ENCODE measurements around the gene NFE2. TPM values are rescaled to one million over a fixed set of nuclear protein-coding genes. Genes with fewer than 3 reads are reported as not detected.

The NFE2 gene
- total and polyA plus RNA-seq, 4 donors, result 0.44 to 155 (median 1.2) TPM

DNA sequence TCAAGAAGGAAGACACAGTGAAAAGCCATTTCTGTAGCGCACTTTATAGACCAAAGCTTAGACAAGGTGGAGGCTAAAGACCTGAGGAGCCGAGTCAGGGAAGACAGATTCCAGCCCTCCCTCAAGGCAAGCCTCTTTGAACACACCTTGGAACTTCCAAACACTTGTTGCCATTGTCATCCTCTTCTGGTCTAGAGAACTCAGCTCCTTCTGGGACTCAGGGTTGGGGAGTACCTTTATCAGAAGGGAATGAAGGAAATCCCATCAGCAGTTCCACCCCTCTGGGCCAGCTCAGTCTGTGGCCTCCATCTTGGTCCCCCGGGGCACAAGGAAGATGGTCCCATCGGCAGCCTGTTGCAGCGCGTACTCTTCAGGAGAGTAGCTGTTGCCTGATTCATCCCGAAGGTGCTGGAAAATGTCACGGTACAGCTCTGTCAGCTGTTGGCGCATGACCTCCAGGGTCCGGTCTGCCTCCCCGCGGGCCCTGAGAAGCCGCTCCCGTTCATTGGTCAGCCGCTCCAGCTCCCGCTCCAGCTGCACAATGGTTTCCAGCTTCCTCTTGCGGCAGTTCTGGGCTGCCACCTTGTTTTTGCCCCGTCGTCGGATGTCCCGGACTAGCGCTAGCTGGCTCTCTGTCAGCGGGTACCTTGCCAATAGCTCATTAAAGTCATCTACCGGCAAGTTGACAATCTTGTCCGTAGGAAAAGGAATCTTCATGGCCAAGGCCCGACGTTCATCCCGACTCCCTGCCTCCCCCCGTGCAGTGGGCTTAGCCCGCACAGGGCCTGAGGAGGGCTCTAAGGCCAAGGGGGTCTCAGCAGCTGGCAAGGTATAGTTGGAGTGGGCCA, 8.5 kb downstream of the NFE2 start:
- no peak for TF ChIP-seq FOXA2 (IDR thresholded peaks at IDR 0.05)
- TF ChIP-seq, protein P1, sequence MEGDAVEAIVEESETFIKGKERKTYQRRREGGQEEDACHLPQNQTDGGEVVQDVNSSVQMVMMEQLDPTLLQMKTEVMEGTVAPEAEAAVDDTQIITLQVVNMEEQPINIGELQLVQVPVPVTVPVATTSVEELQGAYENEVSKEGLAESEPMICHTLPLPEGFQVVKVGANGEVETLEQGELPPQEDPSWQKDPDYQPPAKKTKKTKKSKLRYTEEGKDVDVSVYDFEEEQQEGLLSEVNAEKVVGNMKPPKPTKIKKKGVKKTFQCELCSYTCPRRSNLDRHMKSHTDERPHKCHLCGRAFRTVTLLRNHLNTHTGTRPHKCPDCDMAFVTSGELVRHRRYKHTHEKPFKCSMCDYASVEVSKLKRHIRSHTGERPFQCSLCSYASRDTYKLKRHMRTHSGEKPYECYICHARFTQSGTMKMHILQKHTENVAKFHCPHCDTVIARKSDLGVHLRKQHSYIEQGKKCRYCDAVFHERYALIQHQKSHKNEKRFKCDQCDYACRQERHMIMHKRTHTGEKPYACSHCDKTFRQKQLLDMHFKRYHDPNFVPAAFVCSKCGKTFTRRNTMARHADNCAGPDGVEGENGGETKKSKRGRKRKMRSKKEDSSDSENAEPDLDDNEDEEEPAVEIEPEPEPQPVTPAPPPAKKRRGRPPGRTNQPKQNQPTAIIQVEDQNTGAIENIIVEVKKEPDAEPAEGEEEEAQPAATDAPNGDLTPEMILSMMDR (IDR thresholded peaks at IDR 0.05; ENCODE audit: low read depth, low read length, missing input control), result no peak
- H3K27ac ChIP-seq (ENCODE audit: low read depth in 1 of 2, low read length in 2 of 2), result no peak overlapping the region
- H3K4me1 ChIP-seq (ENCODE audit: control insufficient read depth in 4 of 4, insufficient read depth in 4 of 4, low read length in 3 of 4), result peaks cover 0 to 3% (median 0%) of the 10 kb centered on the region in 4 donors
- peaks cover 0 to 11% (median 7%) of the 10 kb centered on the region in 4 donors for H3K36me3 ChIP-seq (ENCODE audit: control insufficient read depth in 4 of 4, insufficient read depth in 3 of 4, low read depth in 1 of 4, low read length in 3 of 4)
- no peak overlapping the region for H3K4me3 ChIP-seq (ENCODE audit: low read depth in 1 of 3, low read length in 3 of 3)
- WGBS, result 93% methylated on average over 30 of the region's 30 CpGs
- no peak overlapping the region for H3K9ac ChIP-seq (ENCODE audit: low read depth in 1 of 2, low read length in 2 of 2)
- H3K9me3 ChIP-seq (ENCODE audit: control insufficient read depth in 4 of 4, low read length in 3 of 4), result no peaks in the 10 kb centered on the region
- H3K27me3 ChIP-seq (ENCODE audit: control insufficient read depth in 4 of 4, insufficient read depth in 4 of 4, low read length in 3 of 4), result no peaks in the 10 kb centered on the region
- DNase-seq (ENCODE audit: low spot score), result no peak

DNA sequence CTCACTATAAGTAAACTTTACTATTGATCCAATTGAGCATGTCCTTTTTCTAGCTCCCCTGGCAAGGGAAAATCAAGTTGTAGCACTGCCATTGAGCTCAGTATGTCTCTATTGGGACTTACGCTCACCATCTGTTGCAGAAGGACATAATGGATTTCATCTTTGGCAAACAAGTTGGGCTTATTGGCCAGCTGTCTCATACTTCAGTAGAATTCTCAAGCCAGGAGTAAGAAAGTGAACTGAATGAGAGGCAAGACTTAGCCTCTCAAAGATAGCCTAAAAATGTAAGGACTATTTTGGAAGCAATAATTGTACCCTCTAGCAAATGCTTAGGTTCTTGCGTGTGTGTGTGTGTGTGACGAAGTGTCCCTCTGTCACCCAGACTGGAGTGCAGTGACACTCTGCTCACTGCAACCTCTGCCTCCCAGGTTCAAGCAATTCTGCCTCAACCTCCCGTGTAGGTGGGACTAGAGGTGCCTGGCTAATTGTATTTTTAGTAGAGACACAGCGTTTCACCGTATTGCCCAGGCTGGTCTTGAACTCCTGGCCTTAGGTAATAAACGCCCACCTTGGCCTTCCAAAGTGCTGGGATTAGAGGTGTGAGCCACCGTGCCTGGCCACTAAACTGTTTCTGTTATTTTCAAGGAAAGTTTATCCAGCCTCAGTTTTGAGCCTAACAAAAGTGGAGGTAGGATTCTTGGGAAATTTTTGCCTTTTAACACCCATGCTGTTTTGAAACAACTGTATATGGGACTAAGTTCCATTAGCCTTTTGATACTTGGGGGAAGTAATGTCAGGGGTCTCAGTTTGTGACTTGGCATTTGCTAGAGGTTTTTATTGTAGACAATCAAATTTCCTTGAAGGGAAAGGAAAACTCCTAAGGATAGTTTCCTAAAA, 13.3 kb downstream of the NFE2 start:
- 76% methylated on average over 8 of the region's 8 CpGs for WGBS
- no peak for DNase-seq (ENCODE audit: low spot score)
- TF ChIP-seq HNF4A (conservative IDR thresholded peaks at IDR 0.05), result no peak
- no peak for TF ChIP-seq SP1 (IDR thresholded peaks at IDR 0.05)
- TF ChIP-seq YY1 (IDR thresholded peaks at IDR 0.05), result no peak
- TF ChIP-seq RAD21 (IDR thresholded peaks at IDR 0.05), result no peak
- TF ChIP-seq TAF1 (conservative IDR thresholded peaks at IDR 0.05), result no peak
- TF ChIP-seq, protein P2, sequence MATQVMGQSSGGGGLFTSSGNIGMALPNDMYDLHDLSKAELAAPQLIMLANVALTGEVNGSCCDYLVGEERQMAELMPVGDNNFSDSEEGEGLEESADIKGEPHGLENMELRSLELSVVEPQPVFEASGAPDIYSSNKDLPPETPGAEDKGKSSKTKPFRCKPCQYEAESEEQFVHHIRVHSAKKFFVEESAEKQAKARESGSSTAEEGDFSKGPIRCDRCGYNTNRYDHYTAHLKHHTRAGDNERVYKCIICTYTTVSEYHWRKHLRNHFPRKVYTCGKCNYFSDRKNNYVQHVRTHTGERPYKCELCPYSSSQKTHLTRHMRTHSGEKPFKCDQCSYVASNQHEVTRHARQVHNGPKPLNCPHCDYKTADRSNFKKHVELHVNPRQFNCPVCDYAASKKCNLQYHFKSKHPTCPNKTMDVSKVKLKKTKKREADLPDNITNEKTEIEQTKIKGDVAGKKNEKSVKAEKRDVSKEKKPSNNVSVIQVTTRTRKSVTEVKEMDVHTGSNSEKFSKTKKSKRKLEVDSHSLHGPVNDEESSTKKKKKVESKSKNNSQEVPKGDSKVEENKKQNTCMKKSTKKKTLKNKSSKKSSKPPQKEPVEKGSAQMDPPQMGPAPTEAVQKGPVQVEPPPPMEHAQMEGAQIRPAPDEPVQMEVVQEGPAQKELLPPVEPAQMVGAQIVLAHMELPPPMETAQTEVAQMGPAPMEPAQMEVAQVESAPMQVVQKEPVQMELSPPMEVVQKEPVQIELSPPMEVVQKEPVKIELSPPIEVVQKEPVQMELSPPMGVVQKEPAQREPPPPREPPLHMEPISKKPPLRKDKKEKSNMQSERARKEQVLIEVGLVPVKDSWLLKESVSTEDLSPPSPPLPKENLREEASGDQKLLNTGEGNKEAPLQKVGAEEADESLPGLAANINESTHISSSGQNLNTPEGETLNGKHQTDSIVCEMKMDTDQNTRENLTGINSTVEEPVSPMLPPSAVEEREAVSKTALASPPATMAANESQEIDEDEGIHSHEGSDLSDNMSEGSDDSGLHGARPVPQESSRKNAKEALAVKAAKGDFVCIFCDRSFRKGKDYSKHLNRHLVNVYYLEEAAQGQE (IDR thresholded peaks at IDR 0.05), result no peak
- TF ChIP-seq, protein P3, sequence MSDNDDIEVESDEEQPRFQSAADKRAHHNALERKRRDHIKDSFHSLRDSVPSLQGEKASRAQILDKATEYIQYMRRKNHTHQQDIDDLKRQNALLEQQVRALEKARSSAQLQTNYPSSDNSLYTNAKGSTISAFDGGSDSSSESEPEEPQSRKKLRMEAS (IDR thresholded peaks at IDR 0.05), result no peak
- no peak for TF ChIP-seq FOXA2 (IDR thresholded peaks at IDR 0.05)
- TF ChIP-seq, protein P4, sequence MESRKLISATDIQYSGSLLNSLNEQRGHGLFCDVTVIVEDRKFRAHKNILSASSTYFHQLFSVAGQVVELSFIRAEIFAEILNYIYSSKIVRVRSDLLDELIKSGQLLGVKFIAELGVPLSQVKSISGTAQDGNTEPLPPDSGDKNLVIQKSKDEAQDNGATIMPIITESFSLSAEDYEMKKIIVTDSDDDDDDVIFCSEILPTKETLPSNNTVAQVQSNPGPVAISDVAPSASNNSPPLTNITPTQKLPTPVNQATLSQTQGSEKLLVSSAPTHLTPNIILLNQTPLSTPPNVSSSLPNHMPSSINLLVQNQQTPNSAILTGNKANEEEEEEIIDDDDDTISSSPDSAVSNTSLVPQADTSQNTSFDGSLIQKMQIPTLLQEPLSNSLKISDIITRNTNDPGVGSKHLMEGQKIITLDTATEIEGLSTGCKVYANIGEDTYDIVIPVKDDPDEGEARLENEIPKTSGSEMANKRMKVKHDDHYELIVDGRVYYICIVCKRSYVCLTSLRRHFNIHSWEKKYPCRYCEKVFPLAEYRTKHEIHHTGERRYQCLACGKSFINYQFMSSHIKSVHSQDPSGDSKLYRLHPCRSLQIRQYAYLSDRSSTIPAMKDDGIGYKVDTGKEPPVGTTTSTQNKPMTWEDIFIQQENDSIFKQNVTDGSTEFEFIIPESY (IDR thresholded peaks at IDR 0.05), result no peak
- TF ChIP-seq GABPA (IDR thresholded peaks at IDR 0.05 in 1 of 2, conservative IDR thresholded peaks at IDR 0.05 in 1 of 2), result no peak
- TF ChIP-seq JUND (IDR thresholded peaks at IDR 0.05), result no peak
- no peak for TF ChIP-seq RXRA (IDR thresholded peaks at IDR 0.05)
- peaks cover 16 to 49% (median 45%) of the 10 kb centered on the region in 4 donors for H3K36me3 ChIP-seq (ENCODE audit: control insufficient read depth in 4 of 4, insufficient read depth in 3 of 4, low read depth in 1 of 4, low read length in 3 of 4)
- peaks cover 0 to 34% (median 27%) of the 10 kb centered on the region in 4 donors for H3K4me1 ChIP-seq (ENCODE audit: control insufficient read depth in 4 of 4, insufficient read depth in 4 of 4, low read length in 3 of 4)
- H3K9me3 ChIP-seq (ENCODE audit: control insufficient read depth in 4 of 4, low read length in 3 of 4), result no peaks in the 10 kb centered on the region
- H3K4me3 ChIP-seq (ENCODE audit: low read depth in 1 of 3, low read length in 3 of 3), result no peak overlapping the region
- H3K9ac ChIP-seq (ENCODE audit: low read depth in 1 of 2, low read length in 2 of 2), result no peak overlapping the region
- H3K27me3 ChIP-seq (ENCODE audit: control insufficient read depth in 4 of 4, insufficient read depth in 4 of 4, low read length in 3 of 4), result no peaks in the 10 kb centered on the region
- no peak overlapping the region for H3K27ac ChIP-seq (ENCODE audit: low read depth in 1 of 2, low read length in 2 of 2)
